Astrocyte of the cerebellum (primary cell): ENCODE results near the gene NOXRED1.
"Not testable (repeated sequence)": the region's sequence is repeated elsewhere in the genome, so short reads cannot be mapped to it uniquely, and the experiment has no call there.

ENCODE experiments used
- DNase-seq: peaks from one replicate; pipeline ENCODE4 v3.0.0-alpha.2; 2011; ENCODE audit warnings: low read depth
- H3K4me3 ChIP-seq: 2 replicates; pipeline ENCODE4 v1.5.1; 2011; ENCODE audit warnings: mild to moderate bottlenecking, low read depth, low read length, moderate library complexity
- in situ Hi-C: cut with HindIII; loops from 2 replicates; pipeline ENCODE4 v1.10.0; 2017; ENCODE audit warnings: low sequenced_read_pairs
- TF ChIP-seq, protein P1 (sequence below): IDR thresholded peaks from 2 replicates; pipeline ENCODE4 v1.5.1; 2012; ENCODE audit warnings: low read length, low read depth, moderate library complexity, mild to moderate bottlenecking; ENCODE audit errors: missing control alignments

NOXRED1 gene

DNA sequence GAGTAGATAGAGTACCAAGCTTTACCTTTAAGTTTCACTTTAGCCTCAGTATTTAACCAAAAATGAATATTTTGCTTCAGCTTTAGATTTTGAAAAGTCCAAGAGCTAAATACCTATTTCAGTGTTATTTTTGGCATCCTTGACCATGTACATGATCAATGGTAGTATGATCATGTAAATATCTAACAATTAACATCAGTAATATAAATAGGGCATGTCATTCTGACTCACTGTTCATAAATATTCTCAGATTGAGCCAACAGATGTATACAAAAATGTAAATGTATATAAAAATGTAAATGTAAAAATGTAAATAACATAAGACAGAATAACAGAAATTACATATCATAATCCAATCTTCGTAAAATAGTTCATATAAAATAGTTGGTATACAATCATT, 15.3 kb upstream of the NOXRED1 start:
- in situ Hi-C loops, result no loop called here
- TF ChIP-seq, protein P1, sequence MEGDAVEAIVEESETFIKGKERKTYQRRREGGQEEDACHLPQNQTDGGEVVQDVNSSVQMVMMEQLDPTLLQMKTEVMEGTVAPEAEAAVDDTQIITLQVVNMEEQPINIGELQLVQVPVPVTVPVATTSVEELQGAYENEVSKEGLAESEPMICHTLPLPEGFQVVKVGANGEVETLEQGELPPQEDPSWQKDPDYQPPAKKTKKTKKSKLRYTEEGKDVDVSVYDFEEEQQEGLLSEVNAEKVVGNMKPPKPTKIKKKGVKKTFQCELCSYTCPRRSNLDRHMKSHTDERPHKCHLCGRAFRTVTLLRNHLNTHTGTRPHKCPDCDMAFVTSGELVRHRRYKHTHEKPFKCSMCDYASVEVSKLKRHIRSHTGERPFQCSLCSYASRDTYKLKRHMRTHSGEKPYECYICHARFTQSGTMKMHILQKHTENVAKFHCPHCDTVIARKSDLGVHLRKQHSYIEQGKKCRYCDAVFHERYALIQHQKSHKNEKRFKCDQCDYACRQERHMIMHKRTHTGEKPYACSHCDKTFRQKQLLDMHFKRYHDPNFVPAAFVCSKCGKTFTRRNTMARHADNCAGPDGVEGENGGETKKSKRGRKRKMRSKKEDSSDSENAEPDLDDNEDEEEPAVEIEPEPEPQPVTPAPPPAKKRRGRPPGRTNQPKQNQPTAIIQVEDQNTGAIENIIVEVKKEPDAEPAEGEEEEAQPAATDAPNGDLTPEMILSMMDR, result no peak
- H3K4me3 ChIP-seq, result no peak overlapping the region
- DNase-seq, result no peak

DNA sequence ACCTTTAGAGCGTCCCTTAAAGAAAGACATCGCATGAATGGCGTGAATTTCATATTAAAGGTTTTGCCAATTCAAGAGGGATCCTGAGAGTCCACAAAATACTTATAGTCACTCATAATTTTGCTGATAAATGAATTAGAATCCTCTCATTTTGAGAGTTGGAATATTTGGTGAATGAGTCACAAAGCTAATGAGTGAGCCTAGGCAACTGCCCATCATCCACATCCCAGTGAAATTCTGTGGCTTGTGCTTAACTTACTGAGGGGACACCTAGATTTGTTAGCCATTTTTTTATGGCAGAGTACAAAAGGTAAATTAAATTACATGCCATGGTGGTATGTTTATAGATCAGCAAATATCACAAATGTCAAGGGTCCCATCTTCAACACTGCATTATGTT, 12.7 kb upstream of the NOXRED1 start:
- DNase-seq, result no peak
- in situ Hi-C loops, result no loop called here
- TF ChIP-seq, protein P1, result no peak

DNA sequence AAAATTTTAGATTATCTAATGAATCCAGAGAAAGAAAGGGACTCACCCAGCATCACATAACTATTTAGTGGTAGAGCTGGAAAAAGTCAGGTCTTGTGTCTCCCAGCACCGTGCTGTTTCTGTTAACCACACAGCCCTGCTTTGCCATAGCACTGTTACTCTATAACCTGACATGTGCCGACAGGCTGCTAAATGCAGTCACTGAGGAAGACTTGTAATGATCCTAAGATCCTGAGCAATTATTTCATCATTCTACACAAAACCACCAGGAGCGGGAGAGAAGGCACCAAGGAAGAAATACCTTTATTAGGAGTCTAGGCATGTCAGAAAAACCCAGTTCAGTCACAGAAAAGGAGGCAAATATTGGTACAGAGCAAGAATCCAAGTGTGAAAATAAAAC, 3.1 kb upstream of the NOXRED1 start:
- in situ Hi-C loops, result no loop called here
- no peak overlapping the region for H3K4me3 ChIP-seq
- TF ChIP-seq, protein P1, result no peak
- no peak for DNase-seq

More for the DNA sequence above, 12.7 kb upstream of the NOXRED1 start:
- H3K4me3 ChIP-seq, result no peak overlapping the region

DNA sequence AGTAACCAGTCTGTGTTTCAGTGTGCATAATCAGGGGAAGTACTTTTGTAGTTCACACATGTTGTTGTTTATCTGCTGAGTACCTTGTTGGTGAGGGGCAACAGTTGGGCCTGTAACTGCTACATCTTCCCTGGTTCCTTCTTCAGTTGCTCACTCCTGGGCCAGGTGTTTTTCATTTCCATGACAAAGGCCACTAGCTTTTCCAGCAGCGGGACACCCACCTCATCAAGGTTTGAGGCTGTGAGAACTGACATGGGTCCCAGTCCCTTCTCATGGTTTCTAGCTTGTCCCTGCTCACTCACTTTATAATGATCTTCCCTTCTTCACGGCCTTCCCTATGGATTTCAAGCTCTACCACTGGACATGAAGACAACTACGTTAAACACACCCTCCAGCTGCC, 1.5 kb upstream of the NOXRED1 start:
- DNase-seq, result no peak
- in situ Hi-C loops, result no loop called here
- H3K4me3 ChIP-seq, result no peak overlapping the region
- TF ChIP-seq, protein P1, result no peak

DNA sequence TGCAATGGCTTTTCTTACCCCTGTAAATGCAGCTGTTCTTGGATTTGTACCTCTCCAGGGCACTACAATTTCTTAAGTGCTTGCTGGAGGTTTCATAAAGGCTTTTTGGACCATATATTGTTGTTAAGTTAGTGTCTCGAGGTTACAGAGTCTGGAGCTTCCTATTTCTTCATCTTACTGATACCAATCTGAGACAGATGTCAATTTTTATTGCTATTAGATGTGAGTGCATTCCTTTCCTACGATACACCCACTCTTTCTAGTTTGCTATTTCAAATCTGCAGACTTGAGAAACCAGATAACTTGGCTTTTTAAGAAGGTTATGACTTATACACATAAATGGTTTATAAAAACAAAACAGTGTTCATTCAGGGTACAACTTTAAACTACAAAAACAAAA, 2.1 kb downstream of the NOXRED1 start:
- TF ChIP-seq, protein P1, result no peak
- in situ Hi-C loops, result no loop called here
- H3K4me3 ChIP-seq, result no peak overlapping the region
- DNase-seq, result no peak

DNA sequence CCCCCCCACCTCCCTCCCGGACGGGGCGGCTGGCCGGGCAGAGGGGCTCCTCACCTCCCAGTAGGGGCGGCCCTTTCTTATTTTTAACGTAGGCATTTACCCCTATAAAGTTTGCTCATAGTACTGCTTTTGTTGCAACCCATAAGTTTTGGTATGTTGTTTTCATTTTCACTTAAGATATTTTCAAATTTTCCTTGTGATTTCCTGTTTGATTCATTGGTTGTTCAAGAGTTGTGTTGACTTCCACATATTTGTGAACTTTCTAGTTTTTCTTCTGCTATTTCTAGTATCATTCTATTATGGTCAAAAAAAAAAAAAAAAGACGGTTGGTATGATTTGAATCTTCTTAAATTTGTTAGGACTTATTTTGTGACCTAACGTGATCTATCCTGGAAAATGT, 6.5 kb downstream of the NOXRED1 start:
- TF ChIP-seq, protein P1, result no peak
- in situ Hi-C loops, result no loop called here
- no peak for DNase-seq
- H3K4me3 ChIP-seq, result no peak overlapping the region

DNA sequence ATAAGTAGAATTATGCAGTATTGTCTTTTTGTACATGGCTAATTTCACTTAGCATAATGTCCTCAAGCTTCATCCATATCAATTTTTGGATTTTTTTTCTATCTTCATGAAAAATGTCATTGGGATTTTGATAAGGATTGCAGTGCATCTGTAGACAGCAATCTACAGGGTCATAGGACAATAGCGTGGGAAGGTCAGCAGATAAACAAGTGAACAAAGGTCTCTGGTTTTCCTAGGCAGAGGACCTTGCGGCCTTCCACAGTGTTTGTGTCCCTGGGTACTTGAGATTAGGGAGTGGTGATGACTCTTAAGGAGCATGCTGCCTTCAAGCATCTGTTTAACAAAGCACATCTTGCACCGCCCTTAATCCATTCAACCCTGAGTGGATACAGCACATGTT, 7.2 kb downstream of the NOXRED1 start:
- DNase-seq, H3K4me3 ChIP-seq, in situ Hi-C loops: not testable (repeated sequence)

DNA sequence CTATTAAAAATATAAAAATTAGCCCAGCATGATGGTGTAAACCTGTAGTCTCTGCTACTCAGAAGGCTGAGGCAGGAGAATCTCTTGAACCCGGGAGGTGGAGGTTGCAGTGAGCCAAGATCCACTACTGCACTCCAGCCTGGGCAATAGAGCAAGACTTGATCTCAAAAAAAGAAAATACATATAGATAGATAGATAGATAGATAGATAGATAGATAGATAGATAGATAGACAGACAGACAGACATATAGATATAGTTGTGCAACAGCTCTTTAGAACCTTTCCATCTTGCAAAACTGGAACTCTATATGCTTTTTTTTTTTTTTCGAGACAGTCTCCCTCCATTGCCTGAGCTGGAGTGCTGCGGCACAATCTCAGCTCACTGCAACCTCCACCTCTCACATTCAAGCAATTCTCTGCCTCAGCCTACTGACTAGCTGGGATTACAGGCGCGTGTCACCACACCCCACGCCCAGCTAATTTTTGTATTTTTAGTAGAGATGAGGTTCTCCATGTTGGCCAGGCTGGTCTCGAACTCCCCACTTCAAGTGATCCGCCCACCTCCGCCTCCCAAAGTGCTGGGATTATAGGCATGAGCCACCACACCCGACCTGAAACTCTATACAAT, 7.8 kb downstream of the NOXRED1 start:
- H3K4me3 ChIP-seq, DNase-seq, in situ Hi-C loops: not testable (repeated sequence)
